ENCODE results near the gene VSTM2A. TPM values are rescaled to one million over a fixed set of nuclear protein-coding genes. Genes with fewer than 3 reads are reported as not detected.

VSTM2A gene
- total RNA-seq, 2 donors from 2014 or later: 0.72 to 4.2 TPM

DNA sequence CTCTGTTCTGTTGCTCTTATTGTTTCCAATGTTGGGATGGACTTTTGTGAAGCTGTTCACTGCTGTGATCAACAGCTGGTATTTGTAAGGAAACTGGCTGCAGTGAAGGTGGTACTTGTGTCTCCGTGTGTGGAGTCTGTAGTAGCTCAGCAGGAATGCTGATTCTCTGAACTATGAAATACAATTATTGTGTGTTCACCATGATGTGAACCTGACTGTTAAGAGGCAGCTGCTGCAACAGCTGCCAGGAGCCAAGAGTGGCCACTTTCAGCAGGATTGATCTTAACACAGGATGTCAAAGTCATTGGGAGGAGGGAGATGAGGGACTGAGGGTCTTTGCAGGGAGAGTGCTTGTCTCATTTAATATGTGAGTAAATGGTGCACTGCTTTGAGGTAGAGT lies 13.9 kb downstream of the VSTM2A start:
- Histone ChIP-seq H3K4me1 (no peaks in the 10 kb centered on the region), H3K4me3 (no peak overlapping the region), H3K27ac (no peak overlapping the region), H3K36me3 (no peaks in the 10 kb centered on the region), H3K9ac (ENCODE audit: low read depth in 2 of 2, low read length in 2 of 2) (no peak overlapping the region), H3K9me3 (no peaks in the 10 kb centered on the region), H3K27me3 (no peaks in the 10 kb centered on the region)
- DNase-seq: no peak
- intact Hi-C loops (cut with DNase I): no loop called here
- TF ChIP-seq, protein P1, sequence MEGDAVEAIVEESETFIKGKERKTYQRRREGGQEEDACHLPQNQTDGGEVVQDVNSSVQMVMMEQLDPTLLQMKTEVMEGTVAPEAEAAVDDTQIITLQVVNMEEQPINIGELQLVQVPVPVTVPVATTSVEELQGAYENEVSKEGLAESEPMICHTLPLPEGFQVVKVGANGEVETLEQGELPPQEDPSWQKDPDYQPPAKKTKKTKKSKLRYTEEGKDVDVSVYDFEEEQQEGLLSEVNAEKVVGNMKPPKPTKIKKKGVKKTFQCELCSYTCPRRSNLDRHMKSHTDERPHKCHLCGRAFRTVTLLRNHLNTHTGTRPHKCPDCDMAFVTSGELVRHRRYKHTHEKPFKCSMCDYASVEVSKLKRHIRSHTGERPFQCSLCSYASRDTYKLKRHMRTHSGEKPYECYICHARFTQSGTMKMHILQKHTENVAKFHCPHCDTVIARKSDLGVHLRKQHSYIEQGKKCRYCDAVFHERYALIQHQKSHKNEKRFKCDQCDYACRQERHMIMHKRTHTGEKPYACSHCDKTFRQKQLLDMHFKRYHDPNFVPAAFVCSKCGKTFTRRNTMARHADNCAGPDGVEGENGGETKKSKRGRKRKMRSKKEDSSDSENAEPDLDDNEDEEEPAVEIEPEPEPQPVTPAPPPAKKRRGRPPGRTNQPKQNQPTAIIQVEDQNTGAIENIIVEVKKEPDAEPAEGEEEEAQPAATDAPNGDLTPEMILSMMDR (IDR thresholded peaks at IDR 0.05): no peak

DNA sequence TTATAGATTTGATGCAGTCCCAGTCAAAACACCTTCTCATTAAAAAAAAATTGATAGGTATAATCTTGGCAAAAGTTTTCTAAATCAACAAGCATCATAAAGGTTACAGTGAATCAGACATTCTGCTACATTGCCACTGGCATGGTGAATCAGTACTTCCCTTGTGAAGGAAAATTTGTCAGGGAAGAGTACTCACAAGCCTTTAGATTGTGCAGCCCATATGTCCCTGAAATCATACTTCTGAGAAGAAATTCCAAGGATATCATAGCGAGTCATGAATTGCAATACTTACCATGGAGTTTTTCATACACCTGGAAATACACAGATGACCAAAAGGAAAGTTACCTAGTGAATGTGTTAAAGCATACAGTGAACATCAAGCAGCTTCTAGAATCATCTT lies 17.2 kb downstream of the VSTM2A start:
- no peaks in the 10 kb centered on the region for H3K4me1 ChIP-seq
- H3K36me3 ChIP-seq: no peaks in the 10 kb centered on the region
- H3K27me3 ChIP-seq: no peaks in the 10 kb centered on the region
- no peak overlapping the region for H3K9ac ChIP-seq (ENCODE audit: low read depth in 2 of 2, low read length in 2 of 2)
- no peaks in the 10 kb centered on the region for H3K9me3 ChIP-seq
- no peak overlapping the region for H3K4me3 ChIP-seq
- TF ChIP-seq, protein P1 (IDR thresholded peaks at IDR 0.05): no peak
- no peak for DNase-seq
- intact Hi-C loops (cut with DNase I): no loop called here
- H3K27ac ChIP-seq: no peak overlapping the region

DNA sequence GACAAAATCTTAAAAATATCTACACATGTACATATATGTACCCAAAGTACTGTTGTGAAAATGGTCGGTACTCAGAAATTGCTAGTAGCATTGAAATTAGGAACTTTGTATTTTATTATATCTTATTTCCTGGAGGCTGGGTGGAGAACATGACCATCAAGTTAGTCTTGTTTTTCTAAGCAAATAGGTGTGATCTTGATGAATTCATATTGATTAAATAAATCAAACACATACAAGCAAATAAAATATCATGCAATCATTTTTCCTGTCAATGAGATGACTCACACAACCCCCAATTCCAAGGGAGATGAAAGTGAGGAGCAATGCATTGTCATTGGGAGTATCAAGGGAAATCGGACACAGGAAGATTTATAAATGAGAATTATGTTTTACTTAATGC lies 18.0 kb downstream of the VSTM2A start:
- H3K27ac ChIP-seq: no peak overlapping the region
- H3K9ac ChIP-seq (ENCODE audit: low read depth in 2 of 2, low read length in 2 of 2): no peak overlapping the region
- no peak overlapping the region for H3K4me3 ChIP-seq
- no peak for DNase-seq
- TF ChIP-seq, protein P1 (IDR thresholded peaks at IDR 0.05): no peak
- H3K9me3 ChIP-seq: no peaks in the 10 kb centered on the region
- intact Hi-C loops (cut with DNase I): no loop called here
- no peaks in the 10 kb centered on the region for H3K36me3 ChIP-seq
- no peaks in the 10 kb centered on the region for H3K4me1 ChIP-seq
- H3K27me3 ChIP-seq: no peaks in the 10 kb centered on the region

DNA sequence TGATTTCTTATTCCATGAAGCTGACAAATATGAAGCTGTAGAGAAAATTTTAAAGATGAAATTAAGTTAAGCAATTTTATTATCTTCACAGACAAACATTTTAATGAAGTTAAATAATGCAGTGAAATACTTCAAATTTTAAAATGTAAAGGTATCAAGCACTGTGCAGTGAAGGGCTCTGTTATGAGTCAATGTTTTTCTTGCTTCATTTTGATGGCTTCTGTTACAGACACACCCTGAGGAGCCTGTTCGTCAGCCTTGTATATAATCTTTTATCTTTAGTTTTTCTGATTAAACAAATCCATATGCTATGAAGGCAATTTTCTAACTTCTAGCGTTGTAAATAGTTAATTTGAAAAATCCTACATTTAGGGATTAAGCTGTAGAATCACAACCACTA lies 18.5 kb downstream of the VSTM2A start:
- H3K4me1 ChIP-seq: no peaks in the 10 kb centered on the region
- H3K36me3 ChIP-seq: no peaks in the 10 kb centered on the region
- no peak overlapping the region for H3K27ac ChIP-seq
- H3K9me3 ChIP-seq: no peaks in the 10 kb centered on the region
- H3K27me3 ChIP-seq: no peaks in the 10 kb centered on the region
- TF ChIP-seq, protein P1 (IDR thresholded peaks at IDR 0.05): no peak
- intact Hi-C loops (cut with DNase I): no loop called here
- no peak for DNase-seq
- no peak overlapping the region for H3K9ac ChIP-seq (ENCODE audit: low read depth in 2 of 2, low read length in 2 of 2)
- no peak overlapping the region for H3K4me3 ChIP-seq

DNA sequence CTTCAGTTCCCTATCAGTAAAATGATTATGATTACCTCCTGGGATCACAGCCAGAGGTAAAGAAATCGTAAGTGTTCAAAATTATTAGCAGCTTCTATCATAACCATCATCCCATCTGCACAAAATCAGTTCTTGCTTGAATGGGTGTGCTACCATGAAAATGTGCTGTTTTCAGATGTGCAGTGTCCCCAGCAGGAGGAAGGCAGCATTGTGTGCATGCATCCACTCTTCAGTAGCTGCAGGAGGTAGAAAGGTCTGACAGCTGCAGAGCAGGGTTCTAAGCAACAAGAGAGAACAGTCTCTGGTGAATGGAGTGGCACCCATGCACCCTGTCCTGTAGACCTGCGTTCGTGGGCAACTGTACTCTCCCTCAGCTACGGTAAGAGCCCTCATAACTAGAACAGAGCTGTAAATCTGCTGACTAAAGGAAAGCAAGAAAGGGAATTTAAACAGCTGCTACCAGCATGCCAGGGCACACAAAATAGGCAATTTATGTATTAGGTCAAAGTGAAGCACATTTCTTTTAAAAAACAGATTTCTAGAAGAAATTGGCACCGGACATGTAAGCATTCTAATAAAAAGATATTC lies 21.2 kb downstream of the VSTM2A start:
- intact Hi-C loops (cut with DNase I): no loop called here
- no peak overlapping the region for H3K9ac ChIP-seq (ENCODE audit: low read depth in 2 of 2, low read length in 2 of 2)
- no peaks in the 10 kb centered on the region for H3K9me3 ChIP-seq
- TF ChIP-seq, protein P1 (IDR thresholded peaks at IDR 0.05): no peak
- no peak overlapping the region for H3K27ac ChIP-seq
- H3K27me3 ChIP-seq: no peaks in the 10 kb centered on the region
- H3K4me1 ChIP-seq: no peaks in the 10 kb centered on the region
- H3K36me3 ChIP-seq: no peaks in the 10 kb centered on the region
- DNase-seq: no peak
- no peak overlapping the region for H3K4me3 ChIP-seq
